Thyroid gland (tissue), 4 donors: ENCODE measurements around the gene ZFAND3.

Experiments
- POLR2A ChIP-seq, 2 donors: fragments of 450-650 bp; IDR thresholded peaks; one replicate each; pipeline ENCODE4 v1.6.1; 2017; ENCODE audit warnings: antibody characterized with exemption in 2 of 2, mild to moderate bottlenecking in 2 of 2, moderate library complexity in 1 of 2
- TF ChIP-seq, protein P1 (sequence below), 6 experiments: fragments of 200-600 bp in 3 of 6; fragments of 450-650 bp in 3 of 6; sonication (generic) in 3 of 6; IDR thresholded peaks; one replicate each; pipeline ENCODE4 v1.5.1; 2016 to 2019; ENCODE audit warnings: antibody characterized with exemption in 6 of 6, mild to moderate bottlenecking in 2 of 6, inconsistent platforms in 1 of 6, moderate library complexity in 1 of 6

DNA sequence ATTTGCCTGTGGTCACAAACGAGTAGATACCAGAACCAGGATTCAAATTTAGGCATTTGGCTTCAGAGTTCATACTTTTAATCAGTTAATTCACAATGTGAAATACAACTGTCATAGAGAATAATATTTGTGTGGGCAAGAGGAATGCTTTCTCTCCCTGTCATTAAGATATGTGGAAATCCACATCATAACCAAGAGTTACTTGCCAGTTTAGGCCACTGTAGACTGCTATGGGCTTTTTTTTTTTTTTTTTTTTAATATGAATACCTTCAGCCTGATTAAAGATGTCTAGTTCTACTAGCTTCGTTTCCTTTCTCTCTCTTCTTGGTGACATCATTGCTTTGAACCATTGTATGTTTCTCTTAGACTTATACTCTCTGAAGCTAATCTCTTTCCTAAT is 244.9 kb downstream of the ZFAND3 start:
- TF ChIP-seq, protein P1, sequence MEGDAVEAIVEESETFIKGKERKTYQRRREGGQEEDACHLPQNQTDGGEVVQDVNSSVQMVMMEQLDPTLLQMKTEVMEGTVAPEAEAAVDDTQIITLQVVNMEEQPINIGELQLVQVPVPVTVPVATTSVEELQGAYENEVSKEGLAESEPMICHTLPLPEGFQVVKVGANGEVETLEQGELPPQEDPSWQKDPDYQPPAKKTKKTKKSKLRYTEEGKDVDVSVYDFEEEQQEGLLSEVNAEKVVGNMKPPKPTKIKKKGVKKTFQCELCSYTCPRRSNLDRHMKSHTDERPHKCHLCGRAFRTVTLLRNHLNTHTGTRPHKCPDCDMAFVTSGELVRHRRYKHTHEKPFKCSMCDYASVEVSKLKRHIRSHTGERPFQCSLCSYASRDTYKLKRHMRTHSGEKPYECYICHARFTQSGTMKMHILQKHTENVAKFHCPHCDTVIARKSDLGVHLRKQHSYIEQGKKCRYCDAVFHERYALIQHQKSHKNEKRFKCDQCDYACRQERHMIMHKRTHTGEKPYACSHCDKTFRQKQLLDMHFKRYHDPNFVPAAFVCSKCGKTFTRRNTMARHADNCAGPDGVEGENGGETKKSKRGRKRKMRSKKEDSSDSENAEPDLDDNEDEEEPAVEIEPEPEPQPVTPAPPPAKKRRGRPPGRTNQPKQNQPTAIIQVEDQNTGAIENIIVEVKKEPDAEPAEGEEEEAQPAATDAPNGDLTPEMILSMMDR (IDR thresholded peaks at IDR 0.05), result no peak
- TF ChIP-seq POLR2A (IDR thresholded peaks at IDR 0.05), result no peak
